ENCODE results near the gene MAFB.
"Not testable (repeated sequence)": the region's sequence is repeated elsewhere in the genome, so short reads cannot be mapped to it uniquely, and the experiment has no call there.

MAFB gene

GRCh38 chr20:40689100-40689942, at the start of gene MAFB:
Gene MAFB, minus strand, starts transcription at chr20:40689236. Its CDS starts 386 bp downstream, at chr20:40688850.
- no peak for DNase-seq

GRCh38 chr20:40736468-40736867, 47.4 kb upstream of the MAFB start:
- not testable (repeated sequence) for DNase-seq

- no peak for DNase-seq
Observed at GRCh38 chr20:40728996-40729395, 40.0 kb upstream of the MAFB start.

GRCh38 chr20:40728470-40728869, 39.4 kb upstream of the MAFB start:
- DNase-seq = no peak

- DNase-seq = no peak
Observed at GRCh38 chr20:40727960-40728359, 38.9 kb upstream of the MAFB start.

GRCh38 chr20:40726776-40727175, 37.7 kb upstream of the MAFB start:
- DNase-seq = no peak

GRCh38 chr20:40724566-40724965, 35.5 kb upstream of the MAFB start:
- no peak for DNase-seq

GRCh38 chr20:40720826-40721225, 31.8 kb upstream of the MAFB start:
- DNase-seq = no peak

GRCh38 chr20:40720099-40720498, 31.1 kb upstream of the MAFB start:
- no peak for DNase-seq

GRCh38 chr20:40718982-40719729, 30.1 kb upstream of the MAFB start:
- DNase-seq = no peak

- DNase-seq = no peak
Observed at GRCh38 chr20:40718214-40718977, 29.4 kb upstream of the MAFB start.

GRCh38 chr20:40717343-40717865, 28.4 kb upstream of the MAFB start:
- no peak for DNase-seq

GRCh38 chr20:40715491-40715890, 26.5 kb upstream of the MAFB start:
- no peak for DNase-seq

- no peak for DNase-seq
Observed at GRCh38 chr20:40714916-40715315, 25.9 kb upstream of the MAFB start.

GRCh38 chr20:40714109-40714508, 25.1 kb upstream of the MAFB start:
- no peak for DNase-seq

GRCh38 chr20:40713508-40713907, 24.5 kb upstream of the MAFB start:
- DNase-seq = no peak

GRCh38 chr20:40711079-40711478, 22.0 kb upstream of the MAFB start:
- DNase-seq = no peak

GRCh38 chr20:40710603-40711002, 21.6 kb upstream of the MAFB start:
- no peak for DNase-seq

- DNase-seq = no peak
Observed at GRCh38 chr20:40706977-40707582, 18.0 kb upstream of the MAFB start.

GRCh38 chr20:40705413-40705812, 16.4 kb upstream of the MAFB start:
- DNase-seq = no peak

- DNase-seq = no peak
Observed at GRCh38 chr20:40704828-40705227, 15.8 kb upstream of the MAFB start.

- DNase-seq = no peak
Observed at GRCh38 chr20:40703975-40704530, 15.0 kb upstream of the MAFB start.
